Measurements from ENCODE around the gene CHSY1.

The CHSY1 gene

GRCh38 chr15:101267320-101268104 lies 15.7 kb upstream of the CHSY1 start:
- in situ Hi-C loops (cut with HindIII; ENCODE audit: low sequenced_read_pairs): no loop called here

DNA sequence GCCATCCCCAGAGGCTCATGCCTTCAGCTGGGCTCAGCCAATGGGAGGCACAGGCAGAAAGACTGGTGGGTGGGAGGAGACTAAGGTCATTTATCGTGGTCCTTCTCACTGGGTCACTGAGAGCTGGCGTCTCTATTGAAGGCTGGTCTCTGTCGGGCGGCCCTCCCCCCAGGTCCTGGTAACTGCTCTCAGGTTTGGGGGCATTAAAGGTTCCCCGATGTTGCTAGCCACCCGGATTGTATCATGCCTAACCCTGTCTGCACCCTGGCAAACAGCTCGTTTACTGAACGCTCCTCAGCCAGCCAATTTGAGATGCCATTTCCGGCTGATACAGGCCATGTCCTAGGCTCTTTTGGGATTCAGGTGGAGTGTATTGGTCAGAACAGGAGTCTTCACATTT lies 14.9 kb upstream of the CHSY1 start:
- in situ Hi-C loops (cut with HindIII; ENCODE audit: low sequenced_read_pairs): no loop called here

DNA sequence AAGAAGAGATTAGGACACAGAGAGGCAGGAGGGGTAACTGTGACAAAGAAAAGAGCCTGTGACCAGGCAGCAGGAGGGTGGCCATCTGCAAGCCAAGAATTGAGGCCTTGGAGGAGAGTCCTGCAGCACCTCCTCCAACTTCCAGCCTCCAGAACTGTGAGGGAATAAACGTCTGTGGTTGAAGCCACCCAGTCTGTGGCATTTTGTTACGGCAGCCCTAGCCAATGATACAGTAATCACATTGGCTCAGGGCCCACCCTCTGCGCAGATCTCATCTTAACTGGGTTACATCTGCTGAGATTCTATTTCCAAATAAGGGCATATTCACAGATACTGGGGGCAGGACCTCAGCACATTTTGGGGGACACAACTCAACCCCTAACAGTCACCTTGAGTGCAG lies 14.2 kb upstream of the CHSY1 start:
- in situ Hi-C loops (cut with HindIII; ENCODE audit: low sequenced_read_pairs): no loop called here

DNA sequence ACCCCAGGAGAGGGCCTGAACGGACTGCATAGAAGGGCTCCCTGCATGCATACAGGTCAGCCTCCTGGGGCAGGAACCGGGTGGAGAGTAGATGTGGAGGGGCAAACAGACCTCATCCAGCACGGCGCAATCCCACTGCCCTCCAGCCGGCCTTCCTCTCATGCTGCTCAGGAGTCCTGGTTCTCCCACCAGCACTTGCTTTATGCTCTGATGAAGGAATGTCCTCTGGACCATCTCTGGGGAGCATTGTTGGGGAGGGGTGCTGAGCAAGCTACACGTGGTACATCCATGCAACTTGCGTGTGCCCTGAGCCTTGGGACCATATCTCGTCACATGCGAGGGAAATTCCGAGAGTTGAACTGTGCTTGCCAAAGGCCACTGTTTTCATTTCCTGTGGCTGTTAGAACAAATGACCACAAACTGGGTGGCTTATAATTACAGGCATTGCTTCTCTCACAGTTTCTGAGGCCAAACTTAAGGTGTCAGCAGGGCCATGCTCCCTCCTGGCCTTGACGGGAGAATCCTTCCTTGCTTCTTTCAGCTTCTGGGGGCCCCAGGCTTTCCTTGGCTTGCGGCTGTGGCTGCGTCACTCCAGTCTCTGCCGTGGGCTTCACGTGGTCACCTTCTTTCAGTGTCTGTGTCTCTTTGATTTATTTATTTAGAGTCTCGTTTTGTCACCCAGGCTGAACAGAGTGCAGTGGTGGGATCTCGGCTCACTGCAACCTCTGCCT lies 13.2 kb upstream of the CHSY1 start:
- in situ Hi-C loops (cut with HindIII; ENCODE audit: low sequenced_read_pairs): no loop called here

DNA sequence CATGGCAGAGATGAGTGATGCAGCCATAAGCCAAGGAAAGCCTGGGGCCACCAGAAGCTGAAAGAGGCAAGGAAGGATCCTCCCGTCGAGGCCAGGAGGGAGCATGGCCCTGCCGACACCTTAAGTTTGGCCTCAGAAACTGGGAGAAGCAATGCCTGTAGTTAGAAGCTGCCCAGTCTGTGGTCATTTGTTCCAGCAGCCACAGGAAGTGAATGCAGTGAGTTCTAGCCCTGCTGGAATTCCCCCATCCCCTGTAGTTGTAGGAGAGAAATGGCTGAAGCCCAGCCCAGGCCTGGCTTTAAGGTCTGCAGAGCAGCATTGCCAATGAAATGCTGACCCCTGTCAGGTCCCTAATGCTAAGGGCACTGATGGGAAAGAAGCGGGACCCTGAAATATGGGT lies 12.2 kb upstream of the CHSY1 start:
- in situ Hi-C loops (cut with HindIII; ENCODE audit: low sequenced_read_pairs): no loop called here

DNA sequence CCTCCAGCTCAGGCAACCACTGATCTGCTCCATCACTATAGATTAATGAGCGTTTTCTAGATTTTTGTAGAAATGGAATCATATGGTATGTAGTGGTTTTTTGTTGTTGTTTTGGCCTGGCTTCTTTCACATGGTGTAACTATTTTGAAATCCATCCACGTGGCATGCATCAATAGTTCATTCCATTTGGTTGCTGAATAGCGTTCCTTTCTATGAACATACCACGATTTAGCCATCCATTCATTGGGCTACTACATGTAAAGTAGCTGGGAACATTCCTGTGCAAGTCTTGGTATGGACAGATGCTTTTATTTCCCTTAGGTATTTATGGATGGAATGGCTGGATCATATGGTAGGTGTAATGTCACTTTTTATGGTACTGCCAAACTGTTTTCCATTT lies 10.7 kb upstream of the CHSY1 start:
- in situ Hi-C loops (cut with HindIII; ENCODE audit: low sequenced_read_pairs): no loop called here

DNA sequence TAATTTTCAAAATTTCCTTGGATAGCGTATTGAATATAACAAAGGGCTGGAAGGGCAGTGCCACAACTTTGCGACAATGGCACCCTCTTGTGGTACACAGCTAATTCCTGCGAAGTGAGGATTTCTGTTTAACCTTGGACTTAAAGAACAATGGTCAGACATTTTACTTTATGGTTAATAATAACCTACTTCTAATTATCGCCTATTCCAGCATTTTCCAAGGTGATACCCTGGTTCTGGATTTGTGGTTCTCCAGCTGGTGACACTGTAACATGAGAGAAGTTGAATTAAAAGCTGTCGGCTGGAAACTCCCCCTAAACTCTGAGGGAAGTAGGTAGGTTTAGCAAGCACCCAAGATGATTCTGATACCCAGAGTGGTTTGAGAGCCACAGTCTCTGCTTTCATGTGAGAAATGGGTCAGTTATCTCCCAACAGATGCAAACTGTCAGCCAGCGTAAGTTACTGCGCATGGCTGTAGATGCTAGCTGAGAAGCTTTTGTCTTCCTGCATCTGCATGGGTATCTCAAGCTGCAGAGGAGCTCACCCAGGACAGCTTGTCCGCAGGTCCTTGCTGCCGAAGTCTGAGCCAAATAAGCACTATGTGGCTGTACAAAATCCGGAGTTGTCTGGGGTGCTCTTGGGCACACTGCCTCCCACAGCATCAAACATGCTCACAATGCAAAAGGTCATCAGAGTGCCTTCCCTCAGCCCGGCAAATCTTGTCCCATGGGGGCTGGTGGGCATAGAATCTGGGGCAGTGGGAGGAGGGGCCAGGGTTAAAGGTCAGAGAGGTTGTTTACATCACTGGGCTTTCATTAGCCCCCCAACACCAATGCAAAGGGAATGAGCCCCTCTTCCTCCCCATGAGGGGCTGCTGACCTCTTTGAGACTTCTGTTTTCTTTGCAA lies 6.6 kb upstream of the CHSY1 start:
- in situ Hi-C loops (cut with HindIII; ENCODE audit: low sequenced_read_pairs): no loop called here

GRCh38 chr15:101256757-101257156 lies 4.9 kb upstream of the CHSY1 start:
- in situ Hi-C loops (cut with HindIII; ENCODE audit: low sequenced_read_pairs): no loop called here

DNA sequence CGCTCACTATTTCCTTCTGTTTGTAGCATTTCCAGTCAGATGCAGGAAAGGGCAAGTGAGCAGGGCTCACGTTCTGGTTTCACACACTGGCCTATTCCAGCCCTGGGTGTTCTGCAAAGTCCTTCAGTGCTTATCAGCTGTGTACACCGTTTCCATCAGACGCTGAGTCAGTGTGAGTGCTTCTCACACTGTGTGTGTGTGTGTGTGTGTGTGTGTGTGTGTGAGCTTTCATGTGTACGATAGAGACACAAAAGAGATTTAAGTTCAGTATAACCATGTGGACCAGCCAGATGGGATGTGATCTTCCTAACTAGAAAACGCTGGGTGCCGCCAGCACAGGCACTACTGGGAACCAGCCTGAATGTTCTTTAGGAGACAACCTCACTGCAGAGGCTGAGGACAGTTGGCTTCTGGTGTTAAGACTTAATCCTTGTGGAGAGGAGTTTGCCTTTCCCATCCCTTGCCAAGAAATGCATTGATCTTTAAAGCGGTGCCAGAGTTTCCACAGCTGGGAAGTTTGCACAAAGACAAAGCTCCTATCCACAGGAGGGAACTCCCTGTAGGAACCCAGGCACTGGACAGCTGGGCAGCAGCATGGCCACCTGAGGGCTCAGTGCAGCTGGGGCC lies 3.9 kb upstream of the CHSY1 start:
- in situ Hi-C loops (cut with HindIII; ENCODE audit: low sequenced_read_pairs): no loop called here

DNA sequence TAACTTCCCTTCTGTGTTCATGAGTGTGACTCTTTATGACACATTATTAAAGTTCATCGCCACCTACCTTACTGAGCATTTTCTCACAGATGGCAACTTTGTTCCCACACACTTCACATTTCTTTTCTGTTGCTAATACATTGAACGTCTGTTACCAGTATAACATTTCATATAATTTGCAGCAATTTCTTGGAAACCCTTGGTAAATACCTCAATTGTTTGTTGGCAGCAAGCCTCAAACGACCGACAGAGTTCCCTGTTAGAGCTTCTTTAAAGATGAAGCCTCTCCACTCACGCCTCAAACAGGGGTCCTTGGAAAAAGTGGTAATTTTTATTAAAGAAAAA lies 3.2 kb upstream of the CHSY1 start:
- in situ Hi-C loops (cut with HindIII; ENCODE audit: low sequenced_read_pairs): no loop called here

- in situ Hi-C loops (cut with HindIII; ENCODE audit: low sequenced_read_pairs): no loop called here
Measured at GRCh38 chr15:101254157-101255050, 2.6 kb upstream of the CHSY1 start.

GRCh38 chr15:101252836-101253235 lies 988 bp upstream of the CHSY1 start:
- in situ Hi-C loops (cut with HindIII; ENCODE audit: low sequenced_read_pairs): no loop called here

GRCh38 chr15:101250873-101251829 lies 697 bp downstream of the CHSY1 start:
- in situ Hi-C loops (cut with HindIII; ENCODE audit: low sequenced_read_pairs): no loop called here

- in situ Hi-C loops (cut with HindIII; ENCODE audit: low sequenced_read_pairs): no loop called here
Measured at GRCh38 chr15:101250341-101250831, 1.5 kb downstream of the CHSY1 start.

GRCh38 chr15:101248274-101248673 lies 3.6 kb downstream of the CHSY1 start:
- in situ Hi-C loops (cut with HindIII; ENCODE audit: low sequenced_read_pairs): no loop called here

DNA sequence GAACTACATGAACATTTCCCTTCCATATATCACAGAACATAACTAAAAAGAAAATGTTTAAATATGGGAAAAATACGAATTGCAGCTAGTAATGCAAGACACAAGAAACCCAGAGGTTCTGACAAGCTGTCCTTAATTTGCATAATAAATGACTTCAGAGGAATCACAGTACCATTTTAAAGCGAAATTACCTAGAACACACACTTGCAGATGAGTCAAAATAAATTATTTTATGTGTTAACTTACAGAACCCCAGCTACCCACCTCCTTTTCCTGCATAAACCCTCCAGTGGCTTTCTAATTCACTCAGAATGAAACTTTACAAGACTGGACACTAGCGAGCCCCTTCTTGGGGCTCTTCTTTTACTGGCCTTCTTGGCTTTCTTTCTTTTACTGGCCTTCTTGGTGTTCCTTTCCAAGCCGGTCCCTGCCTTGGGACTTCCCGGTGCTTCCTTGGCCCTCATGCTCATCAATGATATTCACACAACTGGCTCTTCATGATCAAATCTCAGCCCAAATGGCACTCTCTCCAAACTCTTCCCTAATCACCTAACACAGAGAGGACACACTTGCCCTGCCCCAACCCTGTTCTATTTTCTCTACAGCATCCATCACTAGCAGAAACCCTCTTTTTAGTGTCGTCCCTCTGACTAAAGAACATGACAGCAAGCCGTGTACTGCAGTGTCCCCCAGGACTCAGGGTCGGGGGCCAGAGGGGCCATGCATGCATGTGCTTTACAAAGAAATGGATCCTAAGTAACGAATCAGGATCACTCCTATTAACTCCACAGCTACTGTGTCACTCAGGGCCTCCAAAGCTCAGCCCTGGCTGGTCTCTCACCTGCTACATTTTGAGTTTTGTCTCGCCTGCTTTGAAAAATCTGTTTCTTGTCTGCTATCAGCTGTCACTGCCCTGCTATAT lies 4.8 kb downstream of the CHSY1 start:
- in situ Hi-C loops (cut with HindIII; ENCODE audit: low sequenced_read_pairs): no loop called here

- in situ Hi-C loops (cut with HindIII; ENCODE audit: low sequenced_read_pairs): no loop called here
Measured at GRCh38 chr15:101246391-101246790, 5.5 kb downstream of the CHSY1 start.
